ENCODE measurements around the gene RAB37. TPM values are rescaled to one million over a fixed set of nuclear protein-coding genes. Genes with fewer than 3 reads are reported as not detected.

Gene RAB37
- total RNA-seq, 1 donor from 2014 or later, result 0.82 TPM

Other genes with a start within 250 kb of the RAB37 start
- gene CD300LB, start 205.8 kb upstream of the RAB37 start, total RNA-seq, result not detected
- gene CD300C, start 191.1 kb upstream of the RAB37 start, total RNA-seq, result not detected
- not detected for gene CD300H, start 169.7 kb upstream of the RAB37 start, total RNA-seq
- gene CD300LD, start 145.0 kb upstream of the RAB37 start, total RNA-seq, result not detected
- gene CD300E, start 113.5 kb upstream of the RAB37 start, total RNA-seq, result under 0.01 TPM
- gene CD300LF, start 24.3 kb upstream of the RAB37 start, total RNA-seq, result 0.41 TPM
- 4.1 TPM for gene NHERF1, start 11.4 kb downstream of the RAB37 start, total RNA-seq
- 13.9 TPM for gene NAT9, start 39.1 kb downstream of the RAB37 start, total RNA-seq
- gene GRIN2C, start 122.6 kb downstream of the RAB37 start, total RNA-seq, result 1.2 TPM
- 2.4 TPM for gene FDXR, start 135.7 kb downstream of the RAB37 start, total RNA-seq
- gene FADS6, start 156.4 kb downstream of the RAB37 start, total RNA-seq, result 0.82 TPM
- gene USH1G, start 186.0 kb downstream of the RAB37 start, total RNA-seq, result 0.41 TPM
- not detected for gene OTOP2, start 187.0 kb downstream of the RAB37 start, total RNA-seq
- gene OTOP3, start 198.6 kb downstream of the RAB37 start, total RNA-seq, result not detected
- 17.1 TPM for gene HID1, start 235.5 kb downstream of the RAB37 start, total RNA-seq

All from frontal cortex (tissue), 1 donor.